Measurements from ENCODE around the gene AXL.

Gene AXL

DNA sequence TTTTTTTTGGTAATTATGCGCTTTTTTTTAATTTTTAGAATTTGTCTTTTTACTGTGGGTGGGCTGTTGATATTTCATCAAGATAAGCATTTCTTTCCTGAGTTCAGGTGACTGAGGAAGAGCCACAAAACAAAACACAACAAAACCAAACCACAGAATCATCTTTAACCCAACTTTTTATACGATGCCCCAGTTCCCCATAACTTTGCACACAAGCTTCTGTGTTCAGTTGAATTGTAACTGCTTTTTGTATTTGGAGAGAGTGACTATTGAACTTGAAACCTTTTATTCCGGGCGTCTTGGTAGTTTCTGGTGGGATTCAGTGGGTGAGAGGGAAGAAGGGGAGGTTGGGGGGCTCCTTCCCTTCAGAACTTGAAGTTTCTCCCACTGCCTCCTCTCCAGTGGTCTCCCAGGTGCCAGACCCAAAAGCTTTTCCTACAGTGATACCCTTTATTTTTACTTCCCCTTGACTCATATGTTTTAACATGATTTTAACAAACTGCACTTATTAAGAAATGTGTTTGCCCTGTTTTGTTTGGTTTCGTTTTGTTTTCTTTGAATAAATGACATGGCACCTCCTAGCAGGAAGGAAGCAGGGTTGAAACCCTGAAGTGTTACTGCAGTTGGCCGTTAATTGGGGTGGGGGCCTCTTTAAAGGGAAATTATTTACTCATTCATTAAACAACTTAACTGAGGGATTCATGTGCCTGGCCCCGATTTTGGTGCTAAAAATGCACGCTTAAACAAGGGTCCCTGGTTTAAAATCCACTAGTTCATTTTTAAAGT lies 88.3 kb downstream of the AXL start:
- no peak for DNase-seq

- DNase-seq: no peak
These were observed 89.0 kb downstream of the AXL start for GRCh38 chr19:41307954-41308449.

GRCh38 chr19:41308450-41309179 lies 89.6 kb downstream of the AXL start:
- DNase-seq: peak in 55 of 56 donors; percentile 35 to 96 (median 78)

DNA sequence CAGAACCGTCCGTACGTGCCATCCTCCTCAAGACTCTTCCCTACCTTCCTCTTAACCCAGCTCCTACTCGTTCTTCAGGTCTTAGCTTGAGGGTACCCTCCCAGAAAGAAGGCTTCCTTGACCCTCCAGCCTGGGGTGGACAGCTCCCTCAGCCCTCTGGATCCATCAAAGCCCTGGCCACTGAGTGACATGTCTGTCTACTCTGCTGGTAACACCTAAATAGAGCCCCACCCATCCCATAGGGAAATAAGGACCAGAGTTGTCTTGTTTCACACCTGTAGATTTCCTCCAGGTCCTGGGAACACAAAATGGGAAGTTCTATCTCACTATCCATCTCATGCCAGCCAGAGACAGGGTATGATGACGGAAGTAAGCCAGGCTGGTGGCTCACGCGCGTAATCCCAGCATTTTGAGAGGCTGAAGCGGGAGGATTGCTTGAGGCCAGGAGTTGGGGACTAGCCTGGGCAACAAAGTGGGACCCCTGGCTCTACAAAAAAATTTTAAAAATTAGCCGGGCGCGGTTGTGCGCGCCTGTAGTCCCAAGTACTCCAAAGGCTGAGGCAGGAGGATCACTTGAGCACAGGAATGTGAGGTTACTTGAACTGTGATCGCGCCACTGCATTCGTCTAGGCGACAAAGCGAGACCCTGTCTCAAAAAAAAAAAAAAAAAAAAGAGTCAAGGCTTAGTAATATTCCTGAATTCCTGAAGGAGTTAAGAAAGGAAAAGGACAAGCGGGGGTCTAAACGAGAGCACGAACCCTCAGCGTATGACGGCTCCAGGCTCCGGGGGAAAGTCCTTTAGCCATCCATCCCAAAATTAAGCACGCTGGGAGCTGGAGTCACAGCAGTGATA lies 90.4 kb downstream of the AXL start:
- peak in 9 of 56 donors; percentile 17 to 58 (median 32) for DNase-seq

GRCh38 chr19:41310033-41310831 lies 91.2 kb downstream of the AXL start, which contains the start of gene CCDC97:
CCDC97 (plus strand) TSS chr19:41310172; CDS start chr19:41310311, 139 bp downstream.
- DNase-seq: peak in 54 of 56 donors; percentile 36 to 96 (median 79)

DNA sequence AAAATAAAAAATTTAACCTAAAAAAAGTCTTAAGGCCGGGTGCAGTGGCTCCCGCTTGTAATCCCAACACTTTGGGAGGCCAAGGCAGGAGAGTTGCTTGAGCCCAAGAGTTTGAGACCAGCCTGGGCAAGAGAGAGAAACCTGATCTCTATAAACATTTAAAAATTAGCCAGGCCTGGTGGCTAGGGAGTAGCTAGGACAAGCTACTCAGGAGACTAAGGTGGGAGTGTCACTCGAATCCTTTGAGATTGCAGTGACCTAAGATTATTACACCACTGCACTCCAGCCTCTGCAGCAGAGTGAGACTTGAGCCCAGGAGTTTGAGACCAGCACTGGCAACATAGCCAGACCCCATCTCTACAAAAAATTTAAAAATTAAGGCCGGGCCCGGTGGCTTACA lies 92.0 kb downstream of the AXL start:
- no peak for DNase-seq

Data from amygdala (tissue), 56 donors.